CD4-positive, alpha-beta T cell treated with Interferon alpha-2 for 1 hour (primary cell): ENCODE data around the gene PLOD1.
"Not testable (repeated sequence)": the region's sequence is repeated elsewhere in the genome, so short reads cannot be mapped to it uniquely, and the experiment has no call there.

Experiments
- DNase-seq, 2 donors: peaks; one replicate each; pipeline ENCODE4 v3.0.0-alpha.2; 2020 to 2022

PLOD1 gene

GRCh38 chr1:11981378-11982009, 47.0 kb downstream of the PLOD1 start:
- no peak for DNase-seq

- DNase-seq = peak in 1 of 2 donors; percentile 15
These were observed 47.5 kb downstream of the PLOD1 start for GRCh38 chr1:11982010-11982392.

- no peak for DNase-seq
These were observed 49.6 kb downstream of the PLOD1 start for GRCh38 chr1:11984121-11984520.

GRCh38 chr1:11984576-11984975, 50.1 kb downstream of the PLOD1 start:
- DNase-seq = no peak

- no peak for DNase-seq
These were observed 50.7 kb downstream of the PLOD1 start for GRCh38 chr1:11985171-11985570.

GRCh38 chr1:11985851-11986250, 51.3 kb downstream of the PLOD1 start:
- DNase-seq = no peak

- DNase-seq = no peak
These were observed 55.2 kb downstream of the PLOD1 start for GRCh38 chr1:11989669-11990068.

- DNase-seq = no peak
These were observed 56.0 kb downstream of the PLOD1 start for GRCh38 chr1:11990303-11991032.

- no peak for DNase-seq
These were observed 57.6 kb downstream of the PLOD1 start for GRCh38 chr1:11991969-11992676.

GRCh38 chr1:11997081-11997850, 62.7 kb downstream of the PLOD1 start:
- DNase-seq = no peak

GRCh38 chr1:11998636-11999035, 64.1 kb downstream of the PLOD1 start:
- no peak for DNase-seq

- DNase-seq = no peak
These were observed 64.7 kb downstream of the PLOD1 start for GRCh38 chr1:11999236-11999635.

- peak in 1 of 2 donors; percentile 46 for DNase-seq
These were observed 66.9 kb downstream of the PLOD1 start for GRCh38 chr1:12001249-12001917.

- DNase-seq = no peak
These were observed 67.5 kb downstream of the PLOD1 start for GRCh38 chr1:12001996-12002493.

GRCh38 chr1:12003762-12004161, 69.2 kb downstream of the PLOD1 start:
- no peak for DNase-seq

- DNase-seq = no peak
These were observed 71.1 kb downstream of the PLOD1 start for GRCh38 chr1:12005488-12006166.

- no peak for DNase-seq
These were observed 71.8 kb downstream of the PLOD1 start for GRCh38 chr1:12006167-12006921.

GRCh38 chr1:12007204-12007603, 72.7 kb downstream of the PLOD1 start:
- no peak for DNase-seq

- not testable (repeated sequence) for DNase-seq
These were observed 73.8 kb downstream of the PLOD1 start for GRCh38 chr1:12008355-12008754.

- no peak for DNase-seq
These were observed 74.9 kb downstream of the PLOD1 start for GRCh38 chr1:12009318-12009947.
